Stomach (tissue), 9 donors: ENCODE data around the gene HNRNPH1. TPM values are rescaled to one million over a fixed set of nuclear protein-coding genes. Genes with fewer than 3 reads are reported as not detected.

Source experiments
- DNase-seq, 2 donors: peaks; one replicate each; pipeline versions ENCODE4 v3.0.0 to v3.0.0-alpha.2; 2013 to 2019
- H3K27ac ChIP-seq, 5 donors: fragments of 200-600 bp in 4 of 5; sonication (generic) in 4 of 5; one replicate each; pipeline ENCODE4 v1.5.1; 2013 to 2019; ENCODE audit warnings: mild to moderate bottlenecking in 1 of 5, moderate library complexity in 1 of 5
- H3K27me3 ChIP-seq, 3 donors: fragments of 200-600 bp; sonication (generic); one replicate each; pipeline ENCODE4 v1.5.1; 2017 to 2019; ENCODE audit warnings: mixed run types in 1 of 3
- H3K36me3 ChIP-seq, 4 donors: fragments of 200-600 bp; sonication (generic); 1 replicate in 3 of 4; 2 replicates in 1 of 4; pipeline ENCODE4 v1.5.1; 2016 to 2019
- H3K4me1 ChIP-seq, 4 donors: fragments of 200-600 bp; sonication (generic); one replicate each; pipeline ENCODE4 v1.5.1; 2016 to 2019
- H3K4me3 ChIP-seq, 4 donors: fragments of 200-600 bp; sonication (generic) in 3 of 4; one replicate each; pipeline ENCODE4 v1.5.1; 2016 to 2019; ENCODE audit warnings: mild to moderate bottlenecking in 1 of 4
- H3K9me3 ChIP-seq, 4 donors: fragments of 200-600 bp; sonication (generic); one replicate each; pipeline ENCODE4 v1.5.1; 2016 to 2019
- EP300 ChIP-seq: sonication (generic); formaldehyde crosslinking; IDR thresholded peaks from one replicate; pipeline ENCODE4 v1.6.1; 2017; ENCODE audit warnings: antibody characterized with exemption
- POLR2A ChIP-seq, 4 donors: fragments of 450-650 bp; IDR thresholded peaks; one replicate each; pipeline ENCODE4 v1.6.1; 2016; ENCODE audit warnings: antibody characterized with exemption in 4 of 4, control low read depth in 2 of 4, mild to moderate bottlenecking in 1 of 4, moderate library complexity in 1 of 4
- POLR2AphosphoS5 ChIP-seq, 3 donors: sonication (generic); formaldehyde crosslinking; IDR thresholded peaks; one replicate each; pipeline ENCODE4 v1.6.1; 2016; ENCODE audit warnings: antibody characterized with exemption in 3 of 3
- WGBS, 5 donors: extraction: QIAGEN DNeasy Blood & Tissue Kit in 3 of 5; methylation state at CpG; one replicate each; pipeline versions ENCODE4 v1.1.5 to v1.1.7; 2013 to 2018; 5-methylcytosine and 5-hydroxymethylcytosine counted together
- intact Hi-C: fragments of 100-400 bp; cut with DNase I; formaldehyde crosslinking; loops from one replicate; pipeline ENCODE4 v1.15.1; 2023; ENCODE audit warnings: low total_unique reads
- polyA plus RNA-seq, 3 donors: library from polyadenylated mRNA; stranded (reverse); fragments of 200-250 nt; gene quantifications; one replicate each; pipeline ENCODE4 v1.2.3, GENCODE V29; 2013
- total RNA-seq, 5 donors: library from RNA; depleted of rRNA; stranded (reverse); fragments of >200 nt; gene quantifications; one replicate each; pipeline versions ENCODE4 v1.1.0 to v1.2.3, GENCODE V29; 2014 to 2016
- TF ChIP-seq, protein P1 (sequence below), 7 experiments: fragments of 450-650 bp in 4 of 7; fragments of 200-600 bp in 3 of 7; sonication (generic) in 3 of 7; IDR thresholded peaks; one replicate each; pipeline ENCODE4 v1.5.1; 2016 to 2019; ENCODE audit warnings: antibody characterized with exemption in 7 of 7, control low read depth in 2 of 7, mild to moderate bottlenecking in 1 of 7
- donor health status: healthy with polysubstance abuse.
- donor health status: Bipolar disorder and iron deficiency.
- donor health status: healthy.

Gene HNRNPH1
- total and polyA plus RNA-seq, 8 donors, result 87.5 to 1,215 (median 494) TPM

DNA sequence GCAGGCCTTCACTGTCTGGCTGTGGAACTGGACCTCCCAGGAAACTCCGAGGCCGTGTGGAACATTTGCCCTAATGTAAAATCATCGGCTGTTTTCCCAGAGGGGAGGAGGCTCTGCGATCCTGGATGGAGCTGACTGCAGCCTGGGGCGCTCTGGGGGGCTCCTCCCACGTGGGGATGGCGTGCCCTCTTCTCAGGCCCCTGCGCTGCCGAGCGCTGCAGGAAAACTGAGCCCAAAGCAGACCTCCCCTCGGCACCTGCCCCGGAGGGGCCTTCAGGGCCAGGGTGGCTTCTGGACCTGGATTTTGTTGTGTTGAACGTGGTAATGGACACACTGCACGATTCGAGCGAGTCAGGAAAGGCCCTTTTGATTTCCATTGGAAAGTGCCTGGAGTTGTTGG, 23.9 kb downstream of the HNRNPH1 start:
- DNase-seq, result no peak
- H3K36me3 ChIP-seq, result peaks cover 74 to 100% (median 98%) of the 10 kb centered on the region in 4 donors
- H3K27me3 ChIP-seq, result no peaks in the 10 kb centered on the region
- 90 to 92% (median 91%) methylated on average over 15 to 16 of the region's 16 CpGs for WGBS, 5 donors
- H3K4me3 ChIP-seq, result no peak overlapping the region
- TF ChIP-seq POLR2A (IDR thresholded peaks at IDR 0.05), result no peak
- no peak for TF ChIP-seq EP300
- TF ChIP-seq POLR2AphosphoS5 (IDR thresholded peaks at IDR 0.05), result no peak
- TF ChIP-seq, protein P1, sequence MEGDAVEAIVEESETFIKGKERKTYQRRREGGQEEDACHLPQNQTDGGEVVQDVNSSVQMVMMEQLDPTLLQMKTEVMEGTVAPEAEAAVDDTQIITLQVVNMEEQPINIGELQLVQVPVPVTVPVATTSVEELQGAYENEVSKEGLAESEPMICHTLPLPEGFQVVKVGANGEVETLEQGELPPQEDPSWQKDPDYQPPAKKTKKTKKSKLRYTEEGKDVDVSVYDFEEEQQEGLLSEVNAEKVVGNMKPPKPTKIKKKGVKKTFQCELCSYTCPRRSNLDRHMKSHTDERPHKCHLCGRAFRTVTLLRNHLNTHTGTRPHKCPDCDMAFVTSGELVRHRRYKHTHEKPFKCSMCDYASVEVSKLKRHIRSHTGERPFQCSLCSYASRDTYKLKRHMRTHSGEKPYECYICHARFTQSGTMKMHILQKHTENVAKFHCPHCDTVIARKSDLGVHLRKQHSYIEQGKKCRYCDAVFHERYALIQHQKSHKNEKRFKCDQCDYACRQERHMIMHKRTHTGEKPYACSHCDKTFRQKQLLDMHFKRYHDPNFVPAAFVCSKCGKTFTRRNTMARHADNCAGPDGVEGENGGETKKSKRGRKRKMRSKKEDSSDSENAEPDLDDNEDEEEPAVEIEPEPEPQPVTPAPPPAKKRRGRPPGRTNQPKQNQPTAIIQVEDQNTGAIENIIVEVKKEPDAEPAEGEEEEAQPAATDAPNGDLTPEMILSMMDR (IDR thresholded peaks at IDR 0.05), result no peak
- no peaks in the 10 kb centered on the region for H3K9me3 ChIP-seq
- H3K4me1 ChIP-seq, result peaks cover 0 to 4% (median under 1%) of the 10 kb centered on the region in 4 donors
- H3K27ac ChIP-seq, result no peak overlapping the region
- intact Hi-C loops, result no loop called here

GRCh38 chr5:179599100-179599499, 24.4 kb downstream of the HNRNPH1 start:
- Histone ChIP-seq H3K36me3 (peaks cover 77 to 100% (median 99%) of the 10 kb centered on the region in 4 donors), H3K4me3 (no peak overlapping the region), H3K9me3 (no peaks in the 10 kb centered on the region), H3K27ac (no peak overlapping the region), H3K4me1 (no peaks in the 10 kb centered on the region), H3K27me3 (no peaks in the 10 kb centered on the region)
- no peak for DNase-seq
- TF ChIP-seq EP300 (no peak), POLR2A (IDR thresholded peaks at IDR 0.05) (no peak), POLR2AphosphoS5 (IDR thresholded peaks at IDR 0.05) (no peak)
- TF ChIP-seq, protein P1 (IDR thresholded peaks at IDR 0.05), result no peak
- 78 to 86% (median 80%) methylated on average over 8 to 9 of the region's 9 CpGs for WGBS, 5 donors
- intact Hi-C loops, result no loop called here

- no peaks in the 10 kb centered on the region for H3K9me3 ChIP-seq
- H3K4me1 ChIP-seq, result no peaks in the 10 kb centered on the region
- DNase-seq, result no peak
- TF ChIP-seq POLR2A (IDR thresholded peaks at IDR 0.05), result no peak
- TF ChIP-seq, protein P1 (IDR thresholded peaks at IDR 0.05), result no peak
- no peak for TF ChIP-seq EP300
- TF ChIP-seq POLR2AphosphoS5 (IDR thresholded peaks at IDR 0.05), result no peak
- H3K27ac ChIP-seq, result no peak overlapping the region
- 88 to 93% (median 90%) methylated on average over 13 of the region's 13 CpGs for WGBS, 5 donors
- intact Hi-C loops, result no loop called here
- peaks cover 86 to 100% (median 99%) of the 10 kb centered on the region in 4 donors for H3K36me3 ChIP-seq
- no peak overlapping the region for H3K4me3 ChIP-seq
- H3K27me3 ChIP-seq, result no peaks in the 10 kb centered on the region
These were observed 27.1 kb downstream of the HNRNPH1 start for GRCh38 chr5:179596421-179596820.

DNA sequence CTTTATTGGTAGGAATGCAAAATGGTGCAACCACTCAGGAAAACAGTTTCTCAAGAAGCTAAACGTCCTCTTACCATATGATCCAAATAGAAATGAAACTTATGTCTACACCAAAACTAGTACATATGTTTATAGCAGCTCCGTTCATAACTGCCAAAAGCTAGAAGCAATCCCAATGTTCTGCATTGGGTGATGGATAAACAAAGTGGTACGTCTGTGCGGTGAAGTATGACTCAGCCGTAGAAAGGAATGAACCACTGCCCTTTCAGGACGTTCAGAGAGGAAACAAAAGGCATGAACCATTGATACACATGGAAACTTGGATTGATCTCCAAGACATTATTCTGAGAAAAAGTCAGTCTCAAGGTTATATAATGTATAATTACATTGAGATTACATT, 27.6 kb downstream of the HNRNPH1 start:
- no peak for TF ChIP-seq POLR2AphosphoS5 (IDR thresholded peaks at IDR 0.05)
- TF ChIP-seq, protein P1 (IDR thresholded peaks at IDR 0.05), result no peak
- no peak for TF ChIP-seq POLR2A (IDR thresholded peaks at IDR 0.05)
- TF ChIP-seq EP300, result no peak
- Histone ChIP-seq H3K4me1 (no peaks in the 10 kb centered on the region), H3K27me3 (no peaks in the 10 kb centered on the region), H3K9me3 (no peaks in the 10 kb centered on the region), H3K4me3 (no peak overlapping the region), H3K27ac (no peak overlapping the region), H3K36me3 (peaks cover 87 to 100% (median 99%) of the 10 kb centered on the region in 4 donors)
- intact Hi-C loops, result no loop called here
- DNase-seq, result no peak
- WGBS, 5 donors, result 55 to 71% (median 67%) methylated on average over 6 of the region's 6 CpGs
